HepG2 (cell line): ENCODE results near the gene PAQR5.

Source experiments
- EP300 ChIP-seq, 3 experiments: sonication (generic) in 1 of 3; formaldehyde crosslinking in 1 of 3; IDR thresholded peaks; 2 replicates each; pipeline versions ENCODE4 v1.5.1 to v1.6.1; 2011 to 2020; ENCODE audit warnings: low read depth in 2 of 3, low read length in 2 of 3, borderline replicate concordance in 1 of 3, improper control_type of control experiment in 1 of 3, mild to moderate bottlenecking in 1 of 3, missing genetic modification reagents in 1 of 3, moderate library complexity in 1 of 3
- NR2C2 ChIP-seq: sonication (generic); formaldehyde crosslinking; IDR thresholded peaks from 2 replicates; pipeline ENCODE4 v1.4.0; 2020; ENCODE audit warnings: missing genetic modification reagents, mild to moderate bottlenecking, moderate library complexity, borderline replicate concordance
- TBL1XR1 ChIP-seq: fragments of 150-350 bp; IDR thresholded peaks from 2 replicates; pipeline ENCODE4 v1.6.1; 2014; ENCODE audit warnings: borderline replicate concordance, low read length; ENCODE audit not compliant: partially characterized antibody
- ZNF331 ChIP-seq: sonication (generic); formaldehyde crosslinking; IDR thresholded peaks from 2 replicates; pipeline ENCODE4 v1.4.0; 2020; ENCODE audit warnings: missing genetic modification reagents
- ZSCAN9 ChIP-seq: IDR thresholded peaks from 2 replicates; pipeline ENCODE4 v1.6.1; 2016; ENCODE audit warnings: borderline replicate concordance
- TF ChIP-seq, protein P1 (sequence below): sonication (generic); formaldehyde crosslinking; IDR thresholded peaks from 2 replicates; pipeline ENCODE4 v1.8.0; 2022; ENCODE audit warnings: missing genetic modification reagents, mild to moderate bottlenecking, borderline replicate concordance
- TF ChIP-seq, protein P2 (sequence below): IDR thresholded peaks from 2 replicates; pipeline ENCODE4 v1.6.1; 2012; ENCODE audit warnings: inconsistent platforms
- TF ChIP-seq, protein P3 (sequence below): sonication (generic); formaldehyde crosslinking; IDR thresholded peaks from 2 replicates; pipeline ENCODE4 v1.5.0; 2020; ENCODE audit warnings: mild to moderate bottlenecking, missing genetic modification reagents, moderate library complexity
- TF ChIP-seq, protein P4 (sequence below): IDR thresholded peaks from 2 replicates; pipeline ENCODE4 v1.6.1; 2016
- TF ChIP-seq, protein P5 (sequence below), 2 experiments: sonication (generic) in 1 of 2; formaldehyde crosslinking in 1 of 2; IDR thresholded peaks; 2 replicates each; pipeline versions ENCODE4 v1.6.1 to v1.9.0; 2014 to 2022; ENCODE audit warnings: antibody characterized with exemption in 1 of 2, borderline replicate concordance in 1 of 2, inconsistent platforms in 1 of 2, low read depth in 1 of 2, missing genetic modification reagents in 1 of 2

DNA sequence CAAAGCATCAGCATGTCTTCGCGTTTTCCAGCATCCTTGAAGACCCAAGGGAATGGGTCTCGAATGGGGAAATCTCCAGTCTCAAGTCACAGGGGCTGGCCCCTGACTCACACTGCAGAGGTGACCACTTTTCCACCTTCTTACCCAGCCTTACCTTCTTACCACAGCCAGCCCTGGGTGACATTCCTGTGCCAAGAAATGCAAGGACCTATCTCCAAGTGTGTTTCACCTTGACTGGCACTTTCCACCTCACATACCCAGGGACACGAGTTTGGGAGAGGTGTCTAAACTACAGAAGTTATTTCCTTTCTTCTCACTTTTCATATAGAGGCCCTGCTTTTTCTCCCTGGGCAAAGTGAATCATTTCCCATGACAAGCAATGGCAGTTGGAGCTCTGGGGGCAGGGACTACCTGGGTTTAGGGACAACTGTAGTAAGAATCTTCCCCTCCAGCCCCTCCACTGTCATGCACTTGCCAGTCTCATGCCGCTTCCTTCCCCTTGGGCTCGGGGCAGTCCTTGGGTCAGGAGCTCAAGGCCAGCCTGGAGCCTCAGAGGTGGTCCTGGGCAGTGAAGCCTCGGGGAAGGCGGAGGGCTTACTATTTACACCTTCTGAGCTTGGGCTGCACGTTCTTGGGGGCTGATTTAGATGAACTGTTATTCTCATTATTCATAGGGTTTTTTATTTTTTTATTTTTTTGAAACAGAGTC lies 16.8 kb downstream of the PAQR5 start:
- no peak for TF ChIP-seq TBL1XR1
- TF ChIP-seq, protein P1, sequence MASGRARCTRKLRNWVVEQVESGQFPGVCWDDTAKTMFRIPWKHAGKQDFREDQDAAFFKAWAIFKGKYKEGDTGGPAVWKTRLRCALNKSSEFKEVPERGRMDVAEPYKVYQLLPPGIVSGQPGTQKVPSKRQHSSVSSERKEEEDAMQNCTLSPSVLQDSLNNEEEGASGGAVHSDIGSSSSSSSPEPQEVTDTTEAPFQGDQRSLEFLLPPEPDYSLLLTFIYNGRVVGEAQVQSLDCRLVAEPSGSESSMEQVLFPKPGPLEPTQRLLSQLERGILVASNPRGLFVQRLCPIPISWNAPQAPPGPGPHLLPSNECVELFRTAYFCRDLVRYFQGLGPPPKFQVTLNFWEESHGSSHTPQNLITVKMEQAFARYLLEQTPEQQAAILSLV (CRISPR knock-in tag) = no peak
- TF ChIP-seq, protein P2, sequence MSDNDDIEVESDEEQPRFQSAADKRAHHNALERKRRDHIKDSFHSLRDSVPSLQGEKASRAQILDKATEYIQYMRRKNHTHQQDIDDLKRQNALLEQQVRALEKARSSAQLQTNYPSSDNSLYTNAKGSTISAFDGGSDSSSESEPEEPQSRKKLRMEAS = no peak
- TF ChIP-seq NR2C2 (CRISPR knock-in tag) = no peak
- no peak for TF ChIP-seq ZSCAN9 (CRISPR knock-in tag)
- TF ChIP-seq, protein P3, sequence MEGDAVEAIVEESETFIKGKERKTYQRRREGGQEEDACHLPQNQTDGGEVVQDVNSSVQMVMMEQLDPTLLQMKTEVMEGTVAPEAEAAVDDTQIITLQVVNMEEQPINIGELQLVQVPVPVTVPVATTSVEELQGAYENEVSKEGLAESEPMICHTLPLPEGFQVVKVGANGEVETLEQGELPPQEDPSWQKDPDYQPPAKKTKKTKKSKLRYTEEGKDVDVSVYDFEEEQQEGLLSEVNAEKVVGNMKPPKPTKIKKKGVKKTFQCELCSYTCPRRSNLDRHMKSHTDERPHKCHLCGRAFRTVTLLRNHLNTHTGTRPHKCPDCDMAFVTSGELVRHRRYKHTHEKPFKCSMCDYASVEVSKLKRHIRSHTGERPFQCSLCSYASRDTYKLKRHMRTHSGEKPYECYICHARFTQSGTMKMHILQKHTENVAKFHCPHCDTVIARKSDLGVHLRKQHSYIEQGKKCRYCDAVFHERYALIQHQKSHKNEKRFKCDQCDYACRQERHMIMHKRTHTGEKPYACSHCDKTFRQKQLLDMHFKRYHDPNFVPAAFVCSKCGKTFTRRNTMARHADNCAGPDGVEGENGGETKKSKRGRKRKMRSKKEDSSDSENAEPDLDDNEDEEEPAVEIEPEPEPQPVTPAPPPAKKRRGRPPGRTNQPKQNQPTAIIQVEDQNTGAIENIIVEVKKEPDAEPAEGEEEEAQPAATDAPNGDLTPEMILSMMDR (CRISPR knock-in tag) = no peak
- TF ChIP-seq ZNF331 (CRISPR knock-in tag) = no peak
- TF ChIP-seq, protein P4, sequence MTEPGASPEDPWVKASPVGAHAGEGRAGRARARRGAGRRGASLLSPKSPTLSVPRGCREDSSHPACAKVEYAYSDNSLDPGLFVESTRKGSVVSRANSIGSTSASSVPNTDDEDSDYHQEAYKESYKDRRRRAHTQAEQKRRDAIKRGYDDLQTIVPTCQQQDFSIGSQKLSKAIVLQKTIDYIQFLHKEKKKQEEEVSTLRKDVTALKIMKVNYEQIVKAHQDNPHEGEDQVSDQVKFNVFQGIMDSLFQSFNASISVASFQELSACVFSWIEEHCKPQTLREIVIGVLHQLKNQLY (CRISPR knock-in tag) = no peak
- no peak for TF ChIP-seq EP300 (IDR thresholded peaks at IDR 0.05; ENCODE audit: low read depth in 2 of 2, low read length in 2 of 2)
- no peak for TF ChIP-seq EP300 (CRISPR knock-in tag; IDR thresholded peaks at IDR 0.05; ENCODE audit: borderline replicate concordance)
- TF ChIP-seq, protein P5, sequence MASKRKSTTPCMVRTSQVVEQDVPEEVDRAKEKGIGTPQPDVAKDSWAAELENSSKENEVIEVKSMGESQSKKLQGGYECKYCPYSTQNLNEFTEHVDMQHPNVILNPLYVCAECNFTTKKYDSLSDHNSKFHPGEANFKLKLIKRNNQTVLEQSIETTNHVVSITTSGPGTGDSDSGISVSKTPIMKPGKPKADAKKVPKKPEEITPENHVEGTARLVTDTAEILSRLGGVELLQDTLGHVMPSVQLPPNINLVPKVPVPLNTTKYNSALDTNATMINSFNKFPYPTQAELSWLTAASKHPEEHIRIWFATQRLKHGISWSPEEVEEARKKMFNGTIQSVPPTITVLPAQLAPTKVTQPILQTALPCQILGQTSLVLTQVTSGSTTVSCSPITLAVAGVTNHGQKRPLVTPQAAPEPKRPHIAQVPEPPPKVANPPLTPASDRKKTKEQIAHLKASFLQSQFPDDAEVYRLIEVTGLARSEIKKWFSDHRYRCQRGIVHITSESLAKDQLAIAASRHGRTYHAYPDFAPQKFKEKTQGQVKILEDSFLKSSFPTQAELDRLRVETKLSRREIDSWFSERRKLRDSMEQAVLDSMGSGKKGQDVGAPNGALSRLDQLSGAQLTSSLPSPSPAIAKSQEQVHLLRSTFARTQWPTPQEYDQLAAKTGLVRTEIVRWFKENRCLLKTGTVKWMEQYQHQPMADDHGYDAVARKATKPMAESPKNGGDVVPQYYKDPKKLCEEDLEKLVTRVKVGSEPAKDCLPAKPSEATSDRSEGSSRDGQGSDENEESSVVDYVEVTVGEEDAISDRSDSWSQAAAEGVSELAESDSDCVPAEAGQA (IDR thresholded peaks at IDR 0.05; ENCODE audit: low read depth) = no peak
- TF ChIP-seq, protein P5 (CRISPR knock-in tag; IDR thresholded peaks at IDR 0.05; ENCODE audit: borderline replicate concordance) = no peak
